ENCODE measurements around the gene CPAMD8. TPM values are rescaled to one million over a fixed set of nuclear protein-coding genes. Genes with fewer than 3 reads are reported as not detected.

CPAMD8 gene
- total RNA-seq, 4 donors from 2014 or later = 5.4 to 9.7 (median 9.1) TPM

- WGBS = 33% methylated on average over 11 of the region's 11 CpGs
Observed at GRCh38 chr19:17041976-17042375, 15.4 kb upstream of the CPAMD8 start.

GRCh38 chr19:17037966-17038500 is 11.4 kb upstream of the CPAMD8 start:
- no peak for DNase-seq (ENCODE audit: low spot score in 2 of 2)
- Histone ChIP-seq H3K36me3 (no peaks in the 10 kb centered on the region), H3K4me3 (no peak overlapping the region), H3K4me1 (peaks cover 7% of the 10 kb centered on the region), H3K27ac (no peak overlapping the region), H3K27me3 (peaks cover 3% of the 10 kb centered on the region), H3K9me3 (no peaks in the 10 kb centered on the region)
- TF ChIP-seq CTCF (IDR thresholded peaks at IDR 0.05) (no peak), POLR2A (IDR thresholded peaks at IDR 0.05) (no peak), EP300 (IDR thresholded peaks at IDR 0.05) (no peak), POLR2AphosphoS5 (IDR thresholded peaks at IDR 0.05) (no peak)
- 54% methylated on average over 15 of the region's 15 CpGs for WGBS

More at GRCh38 chr19:17041976-17042375, 15.4 kb upstream of the CPAMD8 start:
- no peaks in the 10 kb centered on the region for H3K27me3 ChIP-seq
- peak overlapping the region; percentile 38 for H3K27ac ChIP-seq
- TF ChIP-seq EP300 (IDR thresholded peaks at IDR 0.05) = no peak
- TF ChIP-seq POLR2A (IDR thresholded peaks at IDR 0.05) = no peak
- no peak for TF ChIP-seq CTCF (IDR thresholded peaks at IDR 0.05)
- TF ChIP-seq POLR2AphosphoS5 (IDR thresholded peaks at IDR 0.05) = no peak
- H3K4me1 ChIP-seq = peaks cover 7% of the 10 kb centered on the region
- no peaks in the 10 kb centered on the region for H3K36me3 ChIP-seq
- no peak overlapping the region for H3K4me3 ChIP-seq
- DNase-seq (ENCODE audit: low spot score in 2 of 2) = no peak
- H3K9me3 ChIP-seq = no peaks in the 10 kb centered on the region

GRCh38 chr19:17037184-17037583 is 10.6 kb upstream of the CPAMD8 start:
- Histone ChIP-seq H3K4me1 (peaks cover 7% of the 10 kb centered on the region), H3K36me3 (no peaks in the 10 kb centered on the region), H3K4me3 (no peak overlapping the region), H3K27ac (no peak overlapping the region), H3K9me3 (no peaks in the 10 kb centered on the region), H3K27me3 (peaks cover 3% of the 10 kb centered on the region)
- DNase-seq (ENCODE audit: low spot score in 2 of 2) = no peak
- 100% methylated on average over 2 of the region's 6 CpGs for WGBS
- TF ChIP-seq POLR2AphosphoS5 (IDR thresholded peaks at IDR 0.05) (no peak), POLR2A (IDR thresholded peaks at IDR 0.05) (no peak), CTCF (IDR thresholded peaks at IDR 0.05) (no peak), EP300 (IDR thresholded peaks at IDR 0.05) (no peak)

GRCh38 chr19:17036640-17037039 is 10.0 kb upstream of the CPAMD8 start:
- Histone ChIP-seq H3K27me3 (peaks cover 3% of the 10 kb centered on the region), H3K9me3 (no peaks in the 10 kb centered on the region), H3K4me1 (peaks cover 2% of the 10 kb centered on the region), H3K4me3 (no peak overlapping the region), H3K27ac (no peak overlapping the region), H3K36me3 (no peaks in the 10 kb centered on the region)
- TF ChIP-seq EP300 (IDR thresholded peaks at IDR 0.05) = no peak
- TF ChIP-seq CTCF (IDR thresholded peaks at IDR 0.05) = no peak
- no peak for TF ChIP-seq POLR2A (IDR thresholded peaks at IDR 0.05)
- TF ChIP-seq POLR2AphosphoS5 (IDR thresholded peaks at IDR 0.05) = no peak
- 68% methylated on average over 4 of the region's 4 CpGs for WGBS
- no peak for DNase-seq (ENCODE audit: low spot score in 2 of 2)

GRCh38 chr19:17035842-17036424 is 9.3 kb upstream of the CPAMD8 start:
- Histone ChIP-seq H3K4me3 (no peak overlapping the region), H3K36me3 (no peaks in the 10 kb centered on the region), H3K27ac (no peak overlapping the region), H3K9me3 (no peaks in the 10 kb centered on the region), H3K27me3 (peaks cover 5% of the 10 kb centered on the region), H3K4me1 (no peaks in the 10 kb centered on the region)
- DNase-seq (ENCODE audit: low spot score in 2 of 2) = no peak
- no peak for TF ChIP-seq POLR2A (IDR thresholded peaks at IDR 0.05)
- no peak for TF ChIP-seq POLR2AphosphoS5 (IDR thresholded peaks at IDR 0.05)
- TF ChIP-seq CTCF (IDR thresholded peaks at IDR 0.05) = no peak
- no peak for TF ChIP-seq EP300 (IDR thresholded peaks at IDR 0.05)
- 73% methylated on average over 14 of the region's 15 CpGs for WGBS

Measured in suprapubic skin (tissue), 4 donors.